IPS-NIHi11 (cell line): ENCODE data around the gene B4GALT1.

Source experiments
- DNase-seq: peaks from one replicate; pipeline ENCODE4 v3.0.0; 2012; ENCODE audit warnings: mixed read lengths, low spot score

The B4GALT1 gene

DNA sequence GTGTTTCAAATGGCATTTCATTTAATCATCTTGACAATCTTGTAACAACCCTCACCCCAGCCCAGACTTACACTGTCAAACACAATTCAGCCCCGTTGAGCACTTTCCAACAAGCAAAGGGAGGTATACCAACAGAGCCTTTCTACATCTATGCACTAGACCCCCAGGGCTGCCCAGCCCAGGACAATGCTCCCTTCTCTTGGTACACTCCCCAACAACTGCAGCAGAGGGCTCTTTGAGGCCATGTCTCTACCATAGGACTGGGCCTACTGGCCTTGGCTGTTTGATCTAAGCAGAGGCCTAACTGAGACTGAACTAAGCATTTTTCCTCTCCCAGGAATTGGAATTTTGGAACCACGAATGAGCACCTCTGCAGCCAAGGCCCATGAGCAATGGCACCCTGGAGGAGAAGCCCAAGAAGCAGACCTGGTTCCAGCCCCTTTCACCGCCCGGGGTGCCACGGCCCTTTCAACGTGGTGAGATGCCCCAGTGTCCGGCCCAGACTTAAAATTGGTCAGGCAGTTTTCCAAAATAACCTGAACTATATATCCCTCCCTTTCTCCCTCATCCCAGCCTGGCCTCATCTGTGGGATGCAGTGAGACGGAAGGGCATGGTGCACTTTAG lies 43.6 kb downstream of the B4GALT1 start:
- no peak for DNase-seq

DNA sequence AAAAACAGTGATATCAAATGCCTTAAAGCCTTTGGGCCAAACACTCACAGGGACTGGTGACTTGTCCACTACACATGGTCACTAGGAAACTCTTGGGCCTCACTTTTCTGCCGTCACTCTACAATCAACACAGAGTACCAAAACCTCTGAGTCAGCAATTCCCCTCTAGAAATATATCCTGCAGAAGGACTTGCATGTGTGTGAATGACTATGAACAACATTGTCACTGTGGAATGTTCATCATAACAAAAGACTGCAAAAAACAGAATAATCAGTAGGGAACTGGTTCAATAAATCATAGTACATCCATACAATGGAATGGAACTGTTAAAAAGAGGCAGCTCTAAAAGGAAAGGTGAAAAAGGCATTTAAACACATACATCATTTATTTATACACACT lies 46.5 kb downstream of the B4GALT1 start:
- no peak for DNase-seq

DNA sequence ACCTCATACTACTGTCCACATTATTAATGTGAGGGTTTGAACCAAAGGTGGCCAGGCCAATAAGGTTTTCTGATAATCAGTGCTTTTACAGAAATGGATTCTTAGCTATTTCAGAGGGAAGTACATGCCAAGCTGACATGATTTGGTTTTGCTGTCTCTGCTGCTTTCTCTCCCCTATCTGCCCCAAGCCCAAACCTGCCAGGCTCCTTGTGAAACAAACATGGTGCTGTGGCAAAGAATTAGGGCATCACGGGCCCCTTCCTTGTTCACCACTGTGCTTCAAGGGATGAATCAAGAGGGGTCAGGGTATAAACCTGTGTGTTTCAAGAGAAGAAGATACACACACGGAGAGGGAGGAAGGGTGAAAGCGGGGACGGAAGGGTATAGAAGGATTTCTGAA lies 49.3 kb downstream of the B4GALT1 start:
- no peak for DNase-seq

DNA sequence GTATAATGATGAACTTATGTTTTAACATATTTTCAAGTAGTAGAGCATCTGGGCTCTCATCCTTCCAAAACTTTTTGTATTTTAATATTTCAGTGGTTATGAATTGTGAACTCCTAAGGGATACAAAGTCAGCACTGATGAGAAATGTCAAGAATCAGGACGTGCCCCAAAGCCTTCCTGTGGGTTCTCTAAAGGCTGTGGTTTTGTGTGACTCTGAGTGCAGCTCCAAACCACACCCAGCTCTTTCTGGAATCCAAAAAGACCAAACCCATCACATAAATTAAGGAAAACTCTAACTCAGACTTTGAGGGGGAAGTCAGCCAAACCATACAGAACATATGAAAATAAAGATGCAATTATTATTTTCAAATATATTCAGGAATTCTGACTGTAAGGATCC lies 49.8 kb downstream of the B4GALT1 start:
- DNase-seq: no peak

DNA sequence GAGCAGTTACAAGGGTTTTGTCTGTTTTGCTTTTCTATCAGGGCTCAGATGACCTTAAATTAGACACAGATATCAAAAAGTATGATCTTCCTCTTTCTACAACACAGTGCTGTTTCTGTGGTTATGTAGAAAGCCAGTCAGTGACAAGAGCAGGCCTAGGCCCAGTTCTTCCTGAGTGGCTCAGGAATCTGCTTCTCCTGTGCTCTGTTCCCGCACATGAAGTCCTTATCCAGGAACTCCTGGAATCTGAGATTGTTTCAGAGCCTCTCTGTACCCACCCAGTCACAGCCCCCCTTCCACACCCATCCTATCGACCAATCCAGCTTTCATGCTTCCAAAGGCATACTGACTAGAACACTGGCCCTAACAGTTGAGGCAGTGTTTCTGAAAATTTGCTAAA lies 50.3 kb downstream of the B4GALT1 start:
- DNase-seq: no peak

DNA sequence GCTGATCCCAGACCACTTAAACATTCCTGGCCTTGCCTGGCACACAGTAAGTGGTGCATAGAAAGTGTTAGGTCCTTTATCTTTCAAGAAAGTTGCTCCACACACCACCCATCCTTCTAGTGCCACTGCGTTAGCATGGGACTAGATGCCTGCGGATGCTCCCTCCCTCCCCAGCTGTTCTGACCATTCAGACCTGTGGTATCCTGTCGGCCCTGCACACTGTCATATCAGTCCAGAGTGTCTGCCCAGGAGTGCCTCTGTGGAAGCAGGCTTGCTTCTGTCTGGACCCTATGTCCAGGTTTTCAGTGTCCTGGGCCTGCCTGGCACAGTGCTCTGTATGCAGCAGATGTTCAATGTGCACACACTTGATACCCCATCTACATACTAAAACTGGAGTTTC lies 52.4 kb downstream of the B4GALT1 start:
- DNase-seq: no peak

DNA sequence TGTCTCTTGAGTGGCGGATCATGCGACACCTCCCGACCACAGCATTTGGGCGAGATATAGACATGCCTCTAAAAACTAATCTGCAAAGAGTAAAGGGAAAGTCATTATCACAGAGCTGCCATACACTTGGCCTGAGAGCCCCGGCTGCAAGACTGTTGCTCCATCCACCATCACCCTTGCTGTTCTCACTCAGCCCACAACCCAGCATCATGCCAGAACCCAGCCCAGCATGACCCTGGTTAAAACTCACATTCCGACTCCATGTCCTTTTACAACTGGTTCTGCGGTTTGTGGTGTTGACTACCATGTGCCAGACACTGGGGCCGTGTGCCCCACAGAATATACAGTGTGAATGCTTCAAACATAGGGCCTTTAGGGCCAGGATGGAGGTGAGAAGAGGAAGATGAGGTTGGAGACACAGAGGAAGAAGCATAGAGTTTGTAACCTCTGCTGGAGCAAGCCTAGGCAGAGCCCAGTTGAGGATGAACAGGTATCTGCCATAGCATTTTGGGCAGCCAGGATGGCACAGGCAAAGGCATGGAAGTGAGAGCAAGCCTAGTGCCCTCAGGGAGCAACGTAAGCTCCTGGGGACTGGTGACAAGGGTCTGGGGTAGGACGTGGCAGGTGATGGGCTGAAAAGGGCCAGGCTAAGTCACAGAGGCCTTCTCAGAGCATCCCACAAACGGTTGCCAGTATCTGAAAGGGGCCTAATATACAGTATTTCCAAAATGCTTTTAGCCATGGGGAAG lies 53.2 kb downstream of the B4GALT1 start:
- no peak for DNase-seq

DNA sequence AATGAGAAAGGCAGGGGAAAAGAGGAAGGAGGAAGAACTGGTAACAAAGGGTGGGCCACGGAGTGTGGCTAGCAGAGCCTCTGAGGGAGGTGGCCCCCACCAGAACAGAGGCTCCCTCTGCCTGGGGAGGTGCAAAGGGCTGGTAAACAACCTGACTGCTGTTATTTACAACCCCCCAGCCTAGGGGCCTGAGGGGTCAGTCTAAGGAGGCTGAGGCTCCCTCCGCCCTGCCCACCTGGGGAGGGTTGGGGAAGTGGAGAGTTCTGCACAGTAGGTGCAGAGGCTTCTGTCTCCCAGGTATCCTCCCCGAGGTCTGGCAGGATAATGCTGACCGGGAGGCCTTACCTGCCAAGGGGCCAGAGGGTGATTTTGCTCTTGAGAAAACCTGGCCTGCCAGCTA lies 55.0 kb downstream of the B4GALT1 start:
- DNase-seq: no peak

DNA sequence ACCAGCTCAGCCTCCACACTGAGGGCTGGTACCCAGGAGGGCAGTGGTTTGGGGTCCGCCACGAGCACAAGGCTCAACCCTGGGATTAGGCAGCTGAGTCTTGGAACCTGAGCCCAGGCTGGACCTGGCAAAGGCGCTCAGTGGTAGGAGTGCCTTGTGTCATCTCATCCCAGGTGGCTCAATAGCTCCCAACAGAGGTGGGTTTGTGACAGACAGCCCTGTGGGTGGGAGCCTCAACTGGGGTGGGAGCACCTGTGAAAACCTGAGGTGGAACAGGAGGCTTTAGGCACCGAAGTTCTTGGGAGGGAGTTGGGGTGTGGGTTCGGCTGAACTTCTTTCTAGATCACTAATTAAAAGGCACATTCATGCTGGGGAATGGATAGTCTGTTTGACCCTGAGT lies 55.5 kb downstream of the B4GALT1 start:
- no peak for DNase-seq

DNA sequence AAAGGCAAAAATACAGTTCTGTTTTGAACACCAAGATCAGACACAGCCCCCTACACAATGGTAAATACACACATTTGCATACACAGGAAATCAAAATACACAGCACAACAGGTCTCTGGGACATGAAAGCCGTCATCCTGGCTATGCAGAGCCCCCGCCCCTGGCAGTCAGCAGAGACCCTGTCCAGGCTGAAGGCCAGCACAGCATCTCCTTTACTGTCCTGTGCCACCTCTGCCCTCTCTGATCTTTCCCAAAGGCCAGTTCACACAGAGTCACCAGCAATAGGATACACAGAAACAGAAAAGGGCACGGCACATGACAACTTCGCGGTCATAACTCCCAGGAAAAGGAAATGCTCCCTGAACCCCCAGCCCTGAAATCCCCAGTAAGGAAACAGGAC lies 56.5 kb downstream of the B4GALT1 start:
- DNase-seq: no peak

DNA sequence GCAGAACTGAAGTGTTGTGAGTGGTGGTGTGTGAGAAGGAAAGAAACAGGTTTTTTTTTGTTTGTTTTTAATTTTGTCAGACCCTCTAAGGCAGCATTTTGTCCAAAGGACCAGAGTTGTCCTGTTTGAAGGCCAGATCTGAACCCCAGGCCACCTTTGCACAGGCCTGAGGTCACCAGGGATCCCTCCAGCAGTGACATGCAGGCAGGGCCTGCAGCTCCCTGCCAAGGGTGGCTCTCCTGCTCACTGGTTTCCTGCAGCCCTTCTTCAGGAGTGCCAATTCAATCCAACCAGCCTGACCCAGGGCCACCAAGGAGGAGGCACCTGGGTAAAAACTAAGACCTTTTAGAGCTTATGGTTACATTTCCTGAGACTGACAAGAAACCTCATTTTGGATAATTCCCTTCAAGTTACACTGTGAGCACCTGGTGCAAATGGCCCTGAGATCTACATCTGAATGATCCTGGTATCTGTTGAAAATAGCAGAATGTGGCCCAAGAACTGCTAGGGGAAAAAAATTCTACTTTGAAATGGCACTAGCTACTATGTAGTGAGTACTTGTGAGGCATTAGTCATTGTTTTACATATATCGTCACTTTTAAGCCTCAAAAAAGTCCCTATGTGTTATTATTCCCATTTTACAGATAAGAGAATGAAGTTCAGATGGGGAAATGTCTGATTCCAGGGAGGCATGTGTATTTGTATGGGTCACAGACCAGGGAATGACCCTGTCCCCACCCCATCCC lies 57.1 kb downstream of the B4GALT1 start:
- no peak for DNase-seq

DNA sequence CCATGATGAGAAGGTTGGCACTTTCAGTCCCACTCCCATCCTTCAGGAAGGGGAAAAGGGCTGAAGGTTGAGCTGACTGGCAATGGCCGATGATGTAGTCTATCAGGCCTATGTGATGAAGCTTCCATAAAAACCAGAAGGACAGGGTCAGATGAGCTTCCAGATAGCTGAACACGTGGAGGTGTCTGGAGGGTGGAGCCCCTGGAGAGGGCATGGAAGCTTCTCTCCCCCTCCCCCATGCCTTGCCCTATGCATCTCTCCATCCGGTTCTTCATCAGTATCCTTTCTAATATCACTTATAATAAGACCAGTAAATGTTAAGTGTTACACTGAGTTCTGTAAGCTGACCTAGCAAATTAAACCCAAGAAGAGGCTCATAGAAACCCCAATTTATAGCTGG lies 58.0 kb downstream of the B4GALT1 start:
- no peak for DNase-seq

DNA sequence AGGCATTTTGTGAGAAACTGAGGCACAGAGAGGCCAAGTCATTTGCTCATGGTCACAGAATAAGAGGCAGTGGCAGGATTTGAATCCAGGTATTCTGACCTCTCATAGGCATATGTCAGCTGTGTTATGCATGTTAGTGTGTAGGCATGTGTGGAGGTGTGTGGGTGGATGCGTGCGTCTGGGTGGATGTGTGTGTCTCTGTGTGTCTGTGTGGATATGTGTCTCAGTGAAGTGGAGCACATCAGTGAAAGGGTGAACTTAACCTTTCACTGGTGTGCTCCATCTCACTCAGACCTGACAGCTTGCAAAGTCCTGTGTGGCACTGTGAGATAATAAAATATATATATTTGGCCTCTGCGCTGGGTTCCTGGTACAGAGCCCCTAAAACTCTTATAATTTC lies 58.7 kb downstream of the B4GALT1 start:
- DNase-seq: no peak

DNA sequence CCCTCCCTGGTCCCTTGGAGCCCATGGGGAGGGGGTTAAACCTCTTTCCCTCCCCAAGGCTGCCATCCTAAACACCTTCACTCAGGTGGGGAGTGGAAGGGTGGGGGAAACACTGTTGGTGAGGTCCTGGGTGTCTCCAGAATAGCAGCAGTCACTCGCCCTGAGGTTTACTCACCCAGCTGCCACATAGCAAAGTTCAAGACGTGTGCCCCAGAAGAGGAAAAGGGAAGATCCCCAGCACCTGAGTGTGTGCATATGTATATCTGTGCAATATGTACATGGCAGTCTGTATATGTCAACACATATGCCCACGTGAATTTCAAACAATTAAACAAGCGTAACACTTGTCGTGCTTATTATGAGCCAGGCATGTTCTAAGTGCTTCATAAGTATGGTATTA lies 59.4 kb downstream of the B4GALT1 start:
- DNase-seq: no peak

DNA sequence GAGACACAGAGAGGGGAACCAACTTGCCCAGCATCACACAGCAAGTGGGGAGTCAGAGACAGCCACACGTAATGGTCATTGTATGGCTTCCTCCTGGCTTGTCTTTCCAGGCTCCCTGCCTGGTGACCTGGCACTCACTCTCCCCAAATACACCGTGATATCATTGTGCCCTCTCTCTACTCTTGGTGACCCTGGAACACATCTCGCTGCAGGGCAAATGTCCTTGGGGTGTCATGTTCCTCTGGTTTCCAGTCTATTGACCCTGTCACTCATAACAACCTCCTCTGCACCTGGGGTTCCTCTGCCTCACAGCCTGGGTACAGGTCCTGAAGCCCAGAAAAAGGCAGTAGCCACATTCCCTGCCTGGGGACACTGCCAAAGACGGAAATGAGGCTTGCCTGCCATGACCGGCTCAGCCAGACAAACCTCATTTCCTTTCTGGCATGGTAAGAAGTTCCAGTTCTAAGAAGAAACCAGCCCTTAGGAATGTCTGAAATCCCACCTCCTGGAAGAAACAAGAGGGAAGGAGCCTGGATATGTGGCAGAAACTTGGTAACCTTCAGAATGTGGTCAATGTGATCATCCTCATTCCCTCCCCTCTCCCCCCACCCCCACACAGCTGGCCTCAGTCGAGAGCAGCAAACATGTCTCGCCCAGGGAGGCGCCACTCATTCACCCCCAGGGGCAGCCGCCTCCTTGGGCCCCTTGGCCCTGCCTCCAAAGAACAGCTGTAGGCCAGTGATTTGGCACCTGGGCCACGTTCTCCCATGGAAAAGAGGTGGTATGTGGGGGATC lies 60.1 kb downstream of the B4GALT1 start:
- peak; percentile 48 for DNase-seq

DNA sequence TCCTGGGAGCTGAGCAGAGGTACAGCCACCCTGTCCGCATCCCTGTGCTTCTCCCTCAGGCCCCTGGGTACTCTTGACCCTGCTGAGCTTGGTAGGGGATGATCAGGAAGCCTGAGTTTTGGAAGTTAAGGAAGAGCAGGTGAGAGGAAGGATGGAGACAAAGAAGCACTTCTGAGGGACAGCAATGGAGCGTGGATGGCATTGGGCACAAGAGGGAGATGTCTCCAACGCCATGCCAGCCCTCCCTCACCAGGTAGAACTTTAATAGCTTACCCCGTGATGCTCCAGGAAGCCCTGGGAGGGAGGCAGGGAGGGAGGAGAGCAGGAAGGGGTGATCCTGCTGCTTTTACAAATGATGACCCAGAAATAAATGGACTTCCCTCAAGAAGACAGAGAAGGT lies 60.8 kb downstream of the B4GALT1 start:
- DNase-seq: no peak

DNA sequence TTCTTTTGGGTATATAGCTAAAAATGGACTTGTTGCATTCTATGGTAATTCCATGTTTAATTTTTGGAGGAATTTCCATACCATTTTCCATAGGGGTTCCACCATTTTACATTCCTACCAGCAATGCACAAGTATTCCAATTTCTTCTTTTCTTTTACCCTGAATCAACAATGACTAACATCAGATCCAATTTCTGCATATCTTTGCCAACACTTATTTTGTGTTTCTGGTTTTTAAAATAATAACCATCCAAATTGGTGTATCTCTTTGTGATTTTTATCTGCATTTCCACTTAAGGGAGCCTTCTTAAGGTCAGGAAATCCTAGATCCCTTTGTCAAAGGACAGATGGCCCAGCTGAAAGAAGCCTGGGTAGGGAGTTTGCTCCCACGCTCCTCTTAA lies 61.2 kb downstream of the B4GALT1 start:
- no peak for DNase-seq

DNA sequence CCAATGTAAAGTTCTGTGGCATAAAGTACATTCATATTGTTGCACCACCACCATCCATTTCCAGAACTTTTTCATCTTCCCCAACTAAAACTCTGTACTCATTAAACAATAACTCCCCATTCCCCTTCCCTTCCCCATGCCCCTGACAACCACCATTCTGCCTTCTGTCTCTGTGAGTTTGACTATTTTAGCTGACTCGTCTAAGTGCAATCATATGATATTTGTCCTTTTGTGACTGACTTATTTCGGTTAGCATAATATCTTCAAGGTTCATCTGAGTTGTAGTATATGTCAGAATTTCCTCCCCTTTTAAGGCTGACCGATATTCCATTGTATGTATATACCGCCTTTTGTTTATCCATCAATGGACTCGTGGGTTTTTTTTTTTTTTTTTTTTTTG lies 61.6 kb downstream of the B4GALT1 start:
- no peak for DNase-seq

DNA sequence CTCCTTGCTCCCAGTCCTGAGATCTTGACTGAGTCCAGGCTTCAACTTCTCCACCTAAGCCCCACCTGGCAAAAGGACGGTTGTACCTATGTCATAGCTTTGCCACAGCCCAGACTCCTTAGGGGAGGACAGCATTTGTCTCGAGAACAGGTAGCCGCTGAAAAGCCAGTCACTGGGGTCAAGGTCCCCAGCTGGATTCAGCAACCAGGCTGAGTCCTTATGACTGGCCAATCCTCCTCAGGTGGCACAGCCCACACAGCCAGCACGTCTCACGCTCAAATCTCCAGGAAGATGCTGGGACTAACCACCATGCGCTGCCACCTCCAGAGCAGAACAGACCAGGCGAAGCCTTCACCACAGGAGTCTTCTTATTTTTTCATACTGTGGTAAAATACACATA lies 62.7 kb downstream of the B4GALT1 start:
- no peak for DNase-seq

DNA sequence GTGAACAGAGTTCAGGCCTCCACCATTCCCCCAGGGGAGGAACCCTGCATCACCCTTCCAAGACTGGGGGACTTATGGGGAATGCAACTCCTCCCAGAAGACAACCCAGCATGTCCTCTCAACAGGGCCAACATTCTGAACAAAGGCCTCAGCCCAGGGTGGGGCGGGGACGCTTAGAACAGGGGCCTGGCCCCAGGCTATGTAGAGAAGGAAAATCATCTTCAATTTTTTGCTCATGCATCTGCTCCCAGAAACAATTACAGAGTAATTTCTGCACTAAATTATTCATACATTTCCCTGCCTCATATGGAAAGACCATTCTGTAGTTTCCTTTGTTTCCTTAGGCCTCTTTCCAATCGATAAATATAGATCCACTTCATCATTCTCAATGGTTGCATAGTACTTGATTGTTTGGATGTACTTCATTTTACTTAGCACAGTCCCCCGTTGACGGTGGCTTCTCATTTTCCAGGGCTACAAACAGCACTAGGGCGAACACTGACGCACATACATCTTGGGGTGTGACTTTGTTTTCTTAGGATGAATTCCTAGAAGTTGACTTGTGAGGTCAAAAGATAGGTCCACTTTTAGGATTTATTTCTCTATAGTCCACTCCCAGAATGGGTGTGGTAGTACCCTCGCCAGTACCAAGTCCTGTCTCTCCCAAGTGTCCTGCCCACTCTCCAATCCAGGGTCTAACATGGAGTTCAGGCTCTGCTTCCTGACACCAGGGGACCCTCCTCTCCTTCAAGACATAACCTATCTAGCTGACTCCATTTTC lies 63.4 kb downstream of the B4GALT1 start:
- no peak for DNase-seq

DNA sequence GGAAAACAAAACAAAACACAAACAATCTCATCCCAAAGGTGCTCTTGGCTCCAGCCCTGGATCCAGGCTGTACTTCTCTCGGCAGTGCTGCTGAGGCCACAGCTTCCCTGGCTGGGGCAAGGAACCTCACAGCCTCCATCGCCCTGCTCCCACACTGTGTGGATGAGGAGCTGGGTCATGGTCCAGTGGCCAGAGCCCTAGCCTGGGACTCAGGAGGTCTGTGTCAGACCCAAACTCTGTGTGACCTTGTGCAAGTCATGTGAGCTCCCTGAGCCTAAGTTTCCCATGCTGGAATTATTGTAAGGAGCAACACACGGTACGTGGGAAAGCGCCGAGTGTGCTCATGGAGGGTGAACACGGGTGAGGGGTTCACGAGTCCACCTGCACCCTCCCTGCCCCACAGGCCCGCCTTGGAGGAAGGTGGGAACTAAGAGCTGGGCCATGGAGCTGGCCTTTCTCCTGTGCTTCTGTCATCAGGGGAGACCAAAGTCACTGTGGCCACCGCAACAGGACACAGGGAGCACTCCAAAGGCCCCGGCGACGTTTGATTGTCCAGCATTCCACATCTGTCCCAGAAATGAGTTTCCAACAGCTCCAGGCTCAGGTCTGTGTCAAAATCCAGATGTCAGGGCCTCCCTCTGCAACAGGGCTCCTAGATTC lies 64.5 kb downstream of the B4GALT1 start:
- DNase-seq: no peak
